GM12873 (cell line): ENCODE results near the gene PLA2G2A.

Experiments used
- TF ChIP-seq, protein P1 (sequence below): IDR thresholded peaks from 2 replicates; pipeline ENCODE4 v1.5.1; 2012; ENCODE audit warnings: low read depth, mild to moderate bottlenecking, moderate library complexity, low read length, control low read depth; ENCODE audit not compliant: insufficient read depth; ENCODE audit errors: missing control alignments

Gene PLA2G2A

DNA sequence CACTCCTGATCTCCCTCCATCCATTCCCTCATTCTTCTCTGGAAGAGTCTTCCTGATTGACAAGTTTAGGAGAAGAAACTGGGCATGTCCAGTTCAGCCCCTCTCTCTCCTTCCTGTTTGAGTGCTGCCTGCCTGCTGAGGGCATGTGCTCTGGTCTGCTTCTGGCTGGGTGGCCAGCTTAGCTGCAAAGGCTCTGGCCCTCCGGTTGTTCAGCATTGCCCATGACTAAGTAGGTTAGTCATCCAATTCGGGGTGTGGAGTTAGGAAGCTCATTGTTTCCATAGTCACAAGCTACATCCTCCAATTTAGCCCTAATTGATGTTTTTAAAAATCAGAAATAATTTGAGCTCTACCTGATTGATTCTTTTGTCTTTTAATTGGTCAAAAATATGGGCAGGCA, 30.4 kb downstream of the PLA2G2A start:
- TF ChIP-seq, protein P1, sequence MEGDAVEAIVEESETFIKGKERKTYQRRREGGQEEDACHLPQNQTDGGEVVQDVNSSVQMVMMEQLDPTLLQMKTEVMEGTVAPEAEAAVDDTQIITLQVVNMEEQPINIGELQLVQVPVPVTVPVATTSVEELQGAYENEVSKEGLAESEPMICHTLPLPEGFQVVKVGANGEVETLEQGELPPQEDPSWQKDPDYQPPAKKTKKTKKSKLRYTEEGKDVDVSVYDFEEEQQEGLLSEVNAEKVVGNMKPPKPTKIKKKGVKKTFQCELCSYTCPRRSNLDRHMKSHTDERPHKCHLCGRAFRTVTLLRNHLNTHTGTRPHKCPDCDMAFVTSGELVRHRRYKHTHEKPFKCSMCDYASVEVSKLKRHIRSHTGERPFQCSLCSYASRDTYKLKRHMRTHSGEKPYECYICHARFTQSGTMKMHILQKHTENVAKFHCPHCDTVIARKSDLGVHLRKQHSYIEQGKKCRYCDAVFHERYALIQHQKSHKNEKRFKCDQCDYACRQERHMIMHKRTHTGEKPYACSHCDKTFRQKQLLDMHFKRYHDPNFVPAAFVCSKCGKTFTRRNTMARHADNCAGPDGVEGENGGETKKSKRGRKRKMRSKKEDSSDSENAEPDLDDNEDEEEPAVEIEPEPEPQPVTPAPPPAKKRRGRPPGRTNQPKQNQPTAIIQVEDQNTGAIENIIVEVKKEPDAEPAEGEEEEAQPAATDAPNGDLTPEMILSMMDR: no peak

DNA sequence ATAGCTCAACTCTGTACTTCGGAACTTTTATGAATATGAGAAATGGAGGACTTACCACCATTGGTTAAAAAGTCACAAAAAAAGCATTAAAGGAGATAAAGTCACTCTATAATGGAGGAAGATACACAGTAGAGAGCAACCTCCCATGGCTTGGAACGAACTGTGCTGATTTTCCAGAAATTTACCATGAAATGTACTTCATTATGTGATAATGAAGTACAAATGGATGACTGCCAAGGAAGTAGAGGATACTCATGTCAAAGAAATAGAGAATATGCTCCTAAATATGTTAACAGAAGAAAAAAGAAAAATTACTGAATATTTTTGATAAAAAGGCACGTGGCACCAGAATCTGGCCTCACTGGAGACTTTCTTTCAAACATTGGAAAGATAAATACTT, 32.4 kb downstream of the PLA2G2A start:
- TF ChIP-seq, protein P1: no peak

GRCh38 chr1:19946331-19946751, 33.1 kb downstream of the PLA2G2A start:
- TF ChIP-seq, protein P1: no peak

- TF ChIP-seq, protein P1: no peak
Measured at GRCh38 chr1:19945914-19946313, 33.5 kb downstream of the PLA2G2A start.

GRCh38 chr1:19942657-19943056, 36.8 kb downstream of the PLA2G2A start:
- TF ChIP-seq, protein P1: no peak

DNA sequence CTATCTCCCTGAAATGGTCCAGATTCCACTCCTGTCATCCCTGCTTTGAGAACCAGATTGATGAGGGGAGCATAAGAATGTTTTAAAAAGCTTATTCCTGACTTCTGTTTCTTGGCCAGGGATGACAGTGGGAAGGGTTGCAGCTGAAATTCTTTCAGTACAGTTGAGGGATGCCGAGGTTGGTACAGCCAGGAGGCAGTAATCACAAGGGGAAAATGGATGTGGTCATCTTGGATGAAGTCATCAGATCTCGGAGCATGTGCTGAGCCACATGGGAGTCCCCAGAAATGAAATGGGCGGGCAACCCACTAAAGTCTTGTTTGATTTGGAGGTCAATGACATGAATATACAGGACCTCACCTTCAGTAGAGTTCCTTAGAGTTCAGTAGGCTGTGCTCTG, 37.3 kb downstream of the PLA2G2A start:
- TF ChIP-seq, protein P1: no peak

DNA sequence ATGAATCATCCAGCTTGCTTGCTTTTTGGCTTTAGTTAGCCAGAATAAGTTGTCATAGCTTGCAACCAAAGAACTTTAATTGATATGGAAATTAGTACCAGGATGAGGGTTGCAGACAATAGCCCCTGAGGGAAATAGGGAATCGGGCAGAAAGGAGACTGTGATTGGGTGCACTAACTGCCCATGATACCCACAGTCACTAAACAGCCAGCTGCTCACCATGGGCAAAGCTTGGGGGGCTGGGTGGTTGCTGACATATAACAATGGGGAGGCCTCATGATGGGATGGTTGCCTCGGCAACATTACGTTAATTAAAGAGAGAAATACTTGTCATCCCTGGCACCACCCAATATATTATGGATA, 38.2 kb downstream of the PLA2G2A start:
- TF ChIP-seq, protein P1: no peak
